ENCODE measurements around the gene CAPG.

CAPG gene

GRCh38 chr2:85354286-85355072 is 55.7 kb downstream of the CAPG start, which contains the start of the genes ELMOD3 and RETSAT:
TSS of gene ELMOD3 (plus strand) at chr2:85354769. CDS start at chr2:85357199, 2,430 bp downstream.
TSS of gene RETSAT (minus strand) at chr2:85354528. CDS start at chr2:85354507, 21 bp downstream.
- peak; percentile 94 to 95 for DNase-seq

- DNase-seq: no peak
Observed at GRCh38 chr2:85353876-85354285, 56.3 kb downstream of the CAPG start.

- DNase-seq: no peak
Observed at GRCh38 chr2:85347599-85347998, 62.6 kb downstream of the CAPG start.
